ENCODE measurements around the gene JADE1.

Gene JADE1

DNA sequence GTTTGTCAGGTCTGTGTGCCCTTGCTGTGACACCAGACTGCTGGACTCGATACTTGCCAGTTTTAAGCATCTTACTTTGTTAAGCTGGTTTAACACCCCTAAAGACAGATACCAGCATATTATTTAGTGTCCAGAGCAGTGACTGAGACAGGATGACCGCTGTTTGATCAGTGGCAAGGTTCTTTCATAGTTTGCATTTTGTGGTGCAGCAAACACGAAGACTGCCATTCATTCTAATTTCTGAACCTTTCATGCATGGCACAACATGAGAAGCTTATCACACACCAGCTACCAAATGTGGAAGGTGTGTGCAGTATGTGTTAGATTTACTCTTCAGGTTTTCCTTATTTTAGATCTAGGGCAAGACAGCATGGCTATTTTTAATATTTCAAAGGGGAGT lies 28.2 kb downstream of the JADE1 start:
- no peaks in the 10 kb centered on the region for H3K27me3 ChIP-seq (ENCODE audit: low read length)
- no peaks in the 10 kb centered on the region for H3K9me2 ChIP-seq (replicated peaks; ENCODE audit: insufficient read depth, low read length)
- no peaks in the 10 kb centered on the region for H3K9me3 ChIP-seq (ENCODE audit: insufficient read depth, low read length)
- H3K4me3 ChIP-seq (ENCODE audit: insufficient read depth, low read length, poor library complexity, severe bottlenecking): no peak overlapping the region
- H3K4me2 ChIP-seq (ENCODE audit: low read depth, low read length, poor library complexity, severe bottlenecking): no peak overlapping the region
- no peak for TF ChIP-seq EZH2phosphoT487 (conservative IDR thresholded peaks at IDR 0.05; ENCODE audit: low read length)
- TF ChIP-seq, protein P1, sequence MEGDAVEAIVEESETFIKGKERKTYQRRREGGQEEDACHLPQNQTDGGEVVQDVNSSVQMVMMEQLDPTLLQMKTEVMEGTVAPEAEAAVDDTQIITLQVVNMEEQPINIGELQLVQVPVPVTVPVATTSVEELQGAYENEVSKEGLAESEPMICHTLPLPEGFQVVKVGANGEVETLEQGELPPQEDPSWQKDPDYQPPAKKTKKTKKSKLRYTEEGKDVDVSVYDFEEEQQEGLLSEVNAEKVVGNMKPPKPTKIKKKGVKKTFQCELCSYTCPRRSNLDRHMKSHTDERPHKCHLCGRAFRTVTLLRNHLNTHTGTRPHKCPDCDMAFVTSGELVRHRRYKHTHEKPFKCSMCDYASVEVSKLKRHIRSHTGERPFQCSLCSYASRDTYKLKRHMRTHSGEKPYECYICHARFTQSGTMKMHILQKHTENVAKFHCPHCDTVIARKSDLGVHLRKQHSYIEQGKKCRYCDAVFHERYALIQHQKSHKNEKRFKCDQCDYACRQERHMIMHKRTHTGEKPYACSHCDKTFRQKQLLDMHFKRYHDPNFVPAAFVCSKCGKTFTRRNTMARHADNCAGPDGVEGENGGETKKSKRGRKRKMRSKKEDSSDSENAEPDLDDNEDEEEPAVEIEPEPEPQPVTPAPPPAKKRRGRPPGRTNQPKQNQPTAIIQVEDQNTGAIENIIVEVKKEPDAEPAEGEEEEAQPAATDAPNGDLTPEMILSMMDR (IDR thresholded peaks at IDR 0.05; ENCODE audit: insufficient read depth, low read length, poor library complexity, severe bottlenecking): no peak
- H3K36me3 ChIP-seq (ENCODE audit: low read length): no peaks in the 10 kb centered on the region
- H3F3A ChIP-seq (ENCODE audit: insufficient read depth): no peaks in the 10 kb centered on the region
- no peak overlapping the region for H3K27ac ChIP-seq (ENCODE audit: low read depth, low read length)
- peaks cover 85% of the 10 kb centered on the region for H3K79me2 ChIP-seq (ENCODE audit: insufficient read depth, low read length)
- H2AFZ ChIP-seq (ENCODE audit: low read depth, low read length, severe bottlenecking): no peak overlapping the region
- no peak overlapping the region for H3K9ac ChIP-seq (ENCODE audit: low read length)
- no peaks in the 10 kb centered on the region for H4K20me1 ChIP-seq (ENCODE audit: low read depth, low read length)

DNA sequence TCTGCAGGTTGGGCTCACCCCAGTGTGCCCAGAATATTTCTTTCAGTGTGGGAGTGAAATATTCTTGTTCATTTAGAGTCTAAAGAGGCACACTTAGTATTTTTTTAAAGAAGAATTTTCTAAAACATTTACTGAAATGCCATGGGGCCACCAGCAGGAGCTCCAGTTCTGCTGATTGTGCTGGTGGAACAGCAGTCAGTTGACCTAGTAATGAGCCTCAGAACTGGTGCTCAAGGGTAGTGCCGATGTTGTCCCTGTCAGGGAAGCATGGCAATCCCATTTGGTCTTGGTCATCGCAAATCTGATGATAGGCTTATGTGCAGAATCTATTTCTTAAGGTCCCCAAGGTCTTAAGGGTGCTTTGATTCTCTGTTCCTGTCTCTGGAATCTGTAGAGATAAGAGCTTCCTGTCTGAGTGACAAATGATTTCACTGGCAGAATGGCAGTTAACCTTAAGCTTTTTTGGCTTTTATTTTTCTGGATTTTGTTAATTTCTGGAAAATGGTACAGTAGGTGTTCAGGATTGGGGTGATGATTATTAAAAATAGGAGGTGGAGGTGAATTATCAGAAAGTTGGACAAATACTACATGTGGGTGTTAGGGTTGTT lies 31.3 kb downstream of the JADE1 start:
- Histone ChIP-seq H3K36me3 (ENCODE audit: low read length) (no peaks in the 10 kb centered on the region; the same call in 1 of the 2 replicates), H4K20me1 (ENCODE audit: low read depth, low read length) (no peaks in the 10 kb centered on the region), H3K4me3 (ENCODE audit: insufficient read depth, low read length, poor library complexity, severe bottlenecking) (no peak overlapping the region), H3F3A (ENCODE audit: insufficient read depth) (no peaks in the 10 kb centered on the region), H3K27ac (ENCODE audit: low read depth, low read length) (no peak overlapping the region), H2AFZ (ENCODE audit: low read depth, low read length, severe bottlenecking) (no peak overlapping the region), H3K27me3 (ENCODE audit: low read length) (no peaks in the 10 kb centered on the region), H3K79me2 (ENCODE audit: insufficient read depth, low read length) (peaks cover 62% of the 10 kb centered on the region), H3K9ac (ENCODE audit: low read length) (no peak overlapping the region), H3K9me3 (ENCODE audit: insufficient read depth, low read length) (no peaks in the 10 kb centered on the region), H3K4me2 (ENCODE audit: low read depth, low read length, poor library complexity, severe bottlenecking) (no peak overlapping the region), H3K9me2 (replicated peaks; ENCODE audit: insufficient read depth, low read length) (no peaks in the 10 kb centered on the region)
- TF ChIP-seq, protein P1 (IDR thresholded peaks at IDR 0.05; ENCODE audit: insufficient read depth, low read length, poor library complexity, severe bottlenecking): no peak
- TF ChIP-seq EZH2phosphoT487 (conservative IDR thresholded peaks at IDR 0.05; ENCODE audit: low read length): no peak

DNA sequence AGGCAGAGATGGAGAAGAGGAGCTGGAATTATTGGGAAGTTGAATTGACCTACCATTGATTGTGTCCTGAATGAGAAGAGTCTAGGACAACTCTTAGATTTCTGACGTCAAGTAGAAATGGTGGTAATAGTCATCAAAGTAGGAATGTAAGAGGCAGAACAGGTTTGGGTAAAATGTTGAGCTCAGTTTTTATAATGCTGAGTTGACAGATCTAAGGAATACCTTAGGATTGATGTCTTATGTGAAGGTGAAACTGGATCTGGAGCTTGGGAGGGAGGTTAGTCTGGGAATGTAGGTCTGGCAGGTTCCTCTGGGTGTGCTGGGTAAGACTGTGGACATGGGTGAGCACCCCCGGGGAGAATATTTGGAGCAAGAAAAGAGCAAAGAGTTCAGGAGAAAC lies 31.9 kb downstream of the JADE1 start:
- TF ChIP-seq EZH2phosphoT487 (conservative IDR thresholded peaks at IDR 0.05; ENCODE audit: low read length): no peak
- TF ChIP-seq, protein P1 (IDR thresholded peaks at IDR 0.05; ENCODE audit: insufficient read depth, low read length, poor library complexity, severe bottlenecking): no peak
- H3K79me2 ChIP-seq (ENCODE audit: insufficient read depth, low read length): peaks cover 61% of the 10 kb centered on the region
- no peak overlapping the region for H2AFZ ChIP-seq (ENCODE audit: low read depth, low read length, severe bottlenecking)
- no peaks in the 10 kb centered on the region; the same call in 1 of the 2 replicates for H3K36me3 ChIP-seq (ENCODE audit: low read length)
- H4K20me1 ChIP-seq (ENCODE audit: low read depth, low read length): no peaks in the 10 kb centered on the region
- no peaks in the 10 kb centered on the region for H3K9me3 ChIP-seq (ENCODE audit: insufficient read depth, low read length)
- H3K27me3 ChIP-seq (ENCODE audit: low read length): no peaks in the 10 kb centered on the region
- no peaks in the 10 kb centered on the region for H3K9me2 ChIP-seq (replicated peaks; ENCODE audit: insufficient read depth, low read length)
- no peak overlapping the region for H3K27ac ChIP-seq (ENCODE audit: low read depth, low read length)
- no peak overlapping the region for H3K4me2 ChIP-seq (ENCODE audit: low read depth, low read length, poor library complexity, severe bottlenecking)
- no peak overlapping the region for H3K9ac ChIP-seq (ENCODE audit: low read length)
- no peaks in the 10 kb centered on the region for H3F3A ChIP-seq (ENCODE audit: insufficient read depth)
- no peak overlapping the region for H3K4me3 ChIP-seq (ENCODE audit: insufficient read depth, low read length, poor library complexity, severe bottlenecking)
